ENCODE data around the gene TCFL5. TPM values are rescaled to one million over a fixed set of nuclear protein-coding genes. Genes with fewer than 3 reads are reported as not detected.

The TCFL5 gene
- total RNA-seq, 1 experiment from 2014 or later, result 15.6 TPM

GRCh38 chr20:62835931-62836861, 25.4 kb downstream of the TCFL5 start:
- DNase-seq (ENCODE audit: low read depth), result no peak

- DNase-seq (ENCODE audit: low read depth), result no peak
Observed at GRCh38 chr20:62834967-62835730, 26.5 kb downstream of the TCFL5 start.

- no peak for DNase-seq (ENCODE audit: low read depth)
Observed at GRCh38 chr20:62832951-62833391, 28.7 kb downstream of the TCFL5 start.

GRCh38 chr20:62832212-62832922, 29.3 kb downstream of the TCFL5 start:
- DNase-seq (ENCODE audit: low read depth), result no peak

- DNase-seq (ENCODE audit: low read depth), result no peak
Observed at GRCh38 chr20:62831854-62832211, 29.8 kb downstream of the TCFL5 start.

- no peak for DNase-seq (ENCODE audit: low read depth)
Observed at GRCh38 chr20:62831361-62831788, 30.2 kb downstream of the TCFL5 start.

- DNase-seq (ENCODE audit: low read depth), result no peak
Observed at GRCh38 chr20:62830821-62831220, 30.8 kb downstream of the TCFL5 start.

GRCh38 chr20:62830251-62830650, 31.4 kb downstream of the TCFL5 start:
- no peak for DNase-seq (ENCODE audit: low read depth)

- DNase-seq (ENCODE audit: low read depth), result no peak
Observed at GRCh38 chr20:62829231-62830230, 32.1 kb downstream of the TCFL5 start.

GRCh38 chr20:62828511-62829230, 33.0 kb downstream of the TCFL5 start:
- no peak for DNase-seq (ENCODE audit: low read depth)

GRCh38 chr20:62828051-62828450, 33.6 kb downstream of the TCFL5 start:
- DNase-seq (ENCODE audit: low read depth), result no peak

- no peak for DNase-seq (ENCODE audit: low read depth)
Observed at GRCh38 chr20:62827311-62828038, 34.1 kb downstream of the TCFL5 start.

GRCh38 chr20:62826646-62827310, 34.8 kb downstream of the TCFL5 start:
- no peak for DNase-seq (ENCODE audit: low read depth)

- no peak for DNase-seq (ENCODE audit: low read depth)
Observed at GRCh38 chr20:62825986-62826645, 35.5 kb downstream of the TCFL5 start.

GRCh38 chr20:62825333-62825985, 36.2 kb downstream of the TCFL5 start:
- no peak for DNase-seq (ENCODE audit: low read depth)

GRCh38 chr20:62824476-62825332, 36.9 kb downstream of the TCFL5 start:
- no peak for DNase-seq (ENCODE audit: low read depth)

All from LHCN-M2 (cell line).